HL-60 (cell line): ENCODE results near the gene ESPN.

Experiments used
- DNase-seq, 2 experiments: peaks; one replicate each; pipeline ENCODE4 v3.0.0-alpha.2; 2010 to 2020; ENCODE audit warnings: low read depth in 1 of 2, low spot score in 1 of 2
- H3K27ac ChIP-seq: fragments of 250-450 bp; sonication (Bioruptor Pico); replicated peaks from 2 replicates; pipeline ENCODE4 v1.5.1; 2020; ENCODE audit warnings: mild to moderate bottlenecking, moderate library complexity
- H3K27me3 ChIP-seq: fragments of 250-450 bp; sonication (Bioruptor Pico); 2 replicates; pipeline ENCODE4 v1.5.1; 2021; ENCODE audit warnings: mild to moderate bottlenecking, moderate library complexity; ENCODE audit not compliant: insufficient read depth, poor library complexity, severe bottlenecking
- H3K4me3 ChIP-seq: replicated peaks from 2 replicates; pipeline ENCODE4 v1.5.1; 2011; ENCODE audit warnings: mild to moderate bottlenecking, control low read depth, low read length; ENCODE audit not compliant: insufficient read depth
- CTCF ChIP-seq: IDR thresholded peaks from one replicate; pipeline ENCODE4 v1.5.1; 2011; ENCODE audit warnings: low read length, control low read depth, inconsistent platforms; ENCODE audit not compliant: insufficient read depth
- GABPA ChIP-seq: IDR thresholded peaks from 2 replicates; pipeline ENCODE4 v1.6.1; 2012; ENCODE audit warnings: low read depth
- POLR2AphosphoS5 ChIP-seq: IDR thresholded peaks from 2 replicates; pipeline ENCODE4 v1.6.1; 2012; ENCODE audit warnings: low read depth
- SPI1 ChIP-seq: IDR thresholded peaks from 2 replicates; pipeline ENCODE4 v1.6.1; 2012; ENCODE audit warnings: low read depth, mild to moderate bottlenecking, borderline replicate concordance
- TF ChIP-seq, protein P1 (sequence below): IDR thresholded peaks from 2 replicates; pipeline ENCODE4 v1.6.1; 2012; ENCODE audit warnings: low read depth; ENCODE audit not compliant: insufficient replicate concordance

Gene ESPN

DNA sequence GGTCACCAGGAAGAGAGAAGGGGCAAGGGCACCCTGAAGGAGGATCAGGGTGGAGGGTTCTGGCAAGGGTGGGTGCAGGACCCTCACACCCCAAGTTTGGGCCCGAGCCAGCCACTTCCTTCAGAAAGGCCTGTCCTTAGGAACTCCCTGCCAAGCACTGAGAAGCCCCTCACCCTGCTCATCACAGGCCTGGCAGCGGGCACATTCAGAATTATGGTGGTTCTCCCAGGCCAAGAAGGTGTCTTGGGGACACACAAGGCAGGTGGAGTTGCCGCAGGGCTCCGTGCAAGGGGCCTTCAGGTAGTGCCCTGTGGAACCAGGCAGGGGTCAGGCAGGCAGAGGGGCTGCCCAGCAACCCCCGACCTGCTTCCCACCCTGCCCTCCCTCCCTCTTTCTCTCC lies 40.3 kb downstream of the ESPN start:
- TF ChIP-seq CTCF (no peak), SPI1 (no peak), POLR2AphosphoS5 (no peak), GABPA (no peak)
- TF ChIP-seq, protein P1, sequence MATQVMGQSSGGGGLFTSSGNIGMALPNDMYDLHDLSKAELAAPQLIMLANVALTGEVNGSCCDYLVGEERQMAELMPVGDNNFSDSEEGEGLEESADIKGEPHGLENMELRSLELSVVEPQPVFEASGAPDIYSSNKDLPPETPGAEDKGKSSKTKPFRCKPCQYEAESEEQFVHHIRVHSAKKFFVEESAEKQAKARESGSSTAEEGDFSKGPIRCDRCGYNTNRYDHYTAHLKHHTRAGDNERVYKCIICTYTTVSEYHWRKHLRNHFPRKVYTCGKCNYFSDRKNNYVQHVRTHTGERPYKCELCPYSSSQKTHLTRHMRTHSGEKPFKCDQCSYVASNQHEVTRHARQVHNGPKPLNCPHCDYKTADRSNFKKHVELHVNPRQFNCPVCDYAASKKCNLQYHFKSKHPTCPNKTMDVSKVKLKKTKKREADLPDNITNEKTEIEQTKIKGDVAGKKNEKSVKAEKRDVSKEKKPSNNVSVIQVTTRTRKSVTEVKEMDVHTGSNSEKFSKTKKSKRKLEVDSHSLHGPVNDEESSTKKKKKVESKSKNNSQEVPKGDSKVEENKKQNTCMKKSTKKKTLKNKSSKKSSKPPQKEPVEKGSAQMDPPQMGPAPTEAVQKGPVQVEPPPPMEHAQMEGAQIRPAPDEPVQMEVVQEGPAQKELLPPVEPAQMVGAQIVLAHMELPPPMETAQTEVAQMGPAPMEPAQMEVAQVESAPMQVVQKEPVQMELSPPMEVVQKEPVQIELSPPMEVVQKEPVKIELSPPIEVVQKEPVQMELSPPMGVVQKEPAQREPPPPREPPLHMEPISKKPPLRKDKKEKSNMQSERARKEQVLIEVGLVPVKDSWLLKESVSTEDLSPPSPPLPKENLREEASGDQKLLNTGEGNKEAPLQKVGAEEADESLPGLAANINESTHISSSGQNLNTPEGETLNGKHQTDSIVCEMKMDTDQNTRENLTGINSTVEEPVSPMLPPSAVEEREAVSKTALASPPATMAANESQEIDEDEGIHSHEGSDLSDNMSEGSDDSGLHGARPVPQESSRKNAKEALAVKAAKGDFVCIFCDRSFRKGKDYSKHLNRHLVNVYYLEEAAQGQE = no peak
- no peak overlapping the region for H3K4me3 ChIP-seq

GRCh38 chr1:6465461-6466005 lies 41.0 kb downstream of the ESPN start:
- Histone ChIP-seq H3K27ac (no peak overlapping the region), H3K27me3 (peaks cover 42% of the 10 kb centered on the region), H3K4me3 (no peak overlapping the region)
- DNase-seq = no peak
- no peak for TF ChIP-seq POLR2AphosphoS5
- TF ChIP-seq, protein P1 = no peak
- TF ChIP-seq GABPA = no peak
- TF ChIP-seq CTCF = no peak
- TF ChIP-seq SPI1 = no peak

More for the DNA sequence above, 40.3 kb downstream of the ESPN start:
- H3K27ac ChIP-seq = no peak overlapping the region
- H3K27me3 ChIP-seq = peaks cover 48% of the 10 kb centered on the region
- DNase-seq = no peak

DNA sequence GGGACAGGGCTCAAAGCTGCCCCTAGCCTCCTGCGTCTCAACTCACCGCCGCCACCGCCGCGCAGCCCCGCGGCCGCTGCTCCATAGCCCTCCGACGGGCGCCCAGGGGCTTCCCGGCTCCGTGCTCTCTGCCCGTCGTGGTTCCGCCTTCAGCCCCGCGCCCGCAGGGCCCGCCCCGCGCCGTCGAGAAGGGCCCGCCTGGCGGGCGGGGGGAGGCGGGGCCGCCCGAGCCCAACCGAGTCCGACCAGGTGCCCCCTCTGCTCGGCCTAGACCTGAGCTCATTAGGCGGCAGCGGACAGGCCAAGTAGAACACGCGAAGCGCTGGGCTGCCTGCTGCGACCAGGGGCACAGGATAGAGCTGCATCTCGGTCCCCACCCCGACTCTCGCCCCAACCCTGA lies 41.4 kb downstream of the ESPN start, which contains the start of gene TNFRSF25:
Gene TNFRSF25, minus strand, starts transcription at position 151 of the 400 bp plus-strand sequence. Its CDS starts 66 bp downstream, at position 85.
- H3K4me3 ChIP-seq = no peak within 1 kb of the TSS
- no peak within 1 kb of the TSS for H3K27ac ChIP-seq
- no peak for DNase-seq
- H3K27me3 ChIP-seq = peaks cover 37% of the 10 kb centered on the region
- TF ChIP-seq GABPA (no peak), SPI1 (no peak), CTCF (no peak), POLR2AphosphoS5 (no peak)
- TF ChIP-seq, protein P1 = no peak
